ENCODE data around the gene XRN2.

Gene XRN2

GRCh38 chr20:21303061-21303871 is at the start of gene XRN2:
Gene XRN2, plus strand, starts transcription at chr20:21303331. Its CDS starts 68 bp downstream, at chr20:21303399.
- DNase-seq (ENCODE audit: low read depth in 2 of 2): peak; percentile 93 to 94

- DNase-seq (ENCODE audit: low read depth in 2 of 2): no peak
These were observed 45.9 kb upstream of the XRN2 start for GRCh38 chr20:21257192-21257591.

- DNase-seq (ENCODE audit: low read depth in 2 of 2): no peak
These were observed 44.7 kb upstream of the XRN2 start for GRCh38 chr20:21258411-21258810.

GRCh38 chr20:21259346-21259745 is 43.8 kb upstream of the XRN2 start:
- no peak for DNase-seq (ENCODE audit: low read depth in 2 of 2)

- DNase-seq (ENCODE audit: low read depth in 2 of 2): no peak
These were observed 40.3 kb upstream of the XRN2 start for GRCh38 chr20:21262812-21263211.

GRCh38 chr20:21265261-21266190 is 37.6 kb upstream of the XRN2 start:
- DNase-seq (ENCODE audit: low read depth in 2 of 2): no peak

- no peak for DNase-seq (ENCODE audit: low read depth in 2 of 2)
These were observed 37.0 kb upstream of the XRN2 start for GRCh38 chr20:21266191-21266536.

GRCh38 chr20:21269772-21270171 is 33.4 kb upstream of the XRN2 start:
- no peak for DNase-seq (ENCODE audit: low read depth in 2 of 2)

GRCh38 chr20:21270806-21271205 is 32.3 kb upstream of the XRN2 start:
- no peak for DNase-seq (ENCODE audit: low read depth in 2 of 2)

- DNase-seq (ENCODE audit: low read depth in 2 of 2): no peak
These were observed 30.9 kb upstream of the XRN2 start for GRCh38 chr20:21272279-21272678.

- DNase-seq (ENCODE audit: low read depth in 2 of 2): no peak
These were observed 30.5 kb upstream of the XRN2 start for GRCh38 chr20:21272679-21273078.

- no peak for DNase-seq (ENCODE audit: low read depth in 2 of 2)
These were observed 29.3 kb upstream of the XRN2 start for GRCh38 chr20:21273755-21274386.

GRCh38 chr20:21278829-21279228 is 24.3 kb upstream of the XRN2 start:
- DNase-seq (ENCODE audit: low read depth in 2 of 2): no peak

- no peak for DNase-seq (ENCODE audit: low read depth in 2 of 2)
These were observed 23.2 kb upstream of the XRN2 start for GRCh38 chr20:21279706-21280521.

- no peak for DNase-seq (ENCODE audit: low read depth in 2 of 2)
These were observed 22.6 kb upstream of the XRN2 start for GRCh38 chr20:21280522-21281016.

GRCh38 chr20:21286775-21287174 is 16.4 kb upstream of the XRN2 start:
- no peak for DNase-seq (ENCODE audit: low read depth in 2 of 2)

- DNase-seq (ENCODE audit: low read depth in 2 of 2): no peak
These were observed 14.4 kb upstream of the XRN2 start for GRCh38 chr20:21288587-21289370.

GRCh38 chr20:21289651-21290050 is 13.5 kb upstream of the XRN2 start:
- no peak for DNase-seq (ENCODE audit: low read depth in 2 of 2)

GRCh38 chr20:21291026-21291425 is 12.1 kb upstream of the XRN2 start:
- DNase-seq (ENCODE audit: low read depth in 2 of 2): no peak

- no peak for DNase-seq (ENCODE audit: low read depth in 2 of 2)
These were observed 8.4 kb upstream of the XRN2 start for GRCh38 chr20:21294755-21295154.

Measured in stimulated activated CD8-positive, alpha-beta memory T cell treated with anti-CD3 and anti-CD28 coated beads, Interleukin-15, amount 100 ng/mL, for 48 hours (primary cell).